ENCODE results near the gene SEMA6C. TPM values are rescaled to one million over a fixed set of nuclear protein-coding genes. Genes with fewer than 3 reads are reported as not detected.
A peak's percentile ranks its signal among the peaks of the same experiment; 100 is the strongest.
"Not testable (repeated sequence)": the region's sequence is repeated elsewhere in the genome, so short reads cannot be mapped to it uniquely, and the experiment has no call there.

SEMA6C gene
- polyA plus RNA-seq, 3 donors = 0.39 to 1.4 (median 0.97) TPM

- peak within 1 kb of the TSS; percentile 95 to 99 (median 96) for H3K27ac Mint-ChIP-seq
- peaks cover 27% of the 10 kb centered on the region for H3K4me1 Mint-ChIP-seq
- H2AFZ ChIP-seq (ENCODE audit: insufficient read depth, low read depth, low read length, poor library complexity, severe bottlenecking) = peak within 1 kb of the TSS; percentile 87
- H3K36me3 ChIP-seq (replicated peaks in 1 of 2; ENCODE audit: control insufficient read depth in 1 of 2, insufficient read depth in 2 of 2, low read length in 2 of 2) = peaks cover 10 to 13% of the 10 kb centered on the region in 2 donors
- peaks cover 0 to 3% (median 0%) of the 10 kb centered on the region in 7 donors for H3K9me3 Mint-ChIP-seq
- DNase-seq = peak; percentile 69 to 80 (median 76)
- peak within 1 kb of the TSS; percentile 100 for H3K4me3 Mint-ChIP-seq
- no peak for TF ChIP-seq CTCF (IDR thresholded peaks at IDR 0.05)
- H3K27ac ChIP-seq (ENCODE audit: low read depth in 1 of 2, low read length in 2 of 2) = peak within 1 kb of the TSS; percentile 75 to 83
- under 1% methylated on average over 35 of the region's 42 CpGs for WGBS (ENCODE audit: insufficient coverage)
- peaks cover 5 to 14% (median 11%) of the 10 kb centered on the region in 3 donors for H3K27me3 Mint-ChIP-seq (ENCODE audit: low read depth in 3 of 3)
- H3K4me2 ChIP-seq (replicated peaks; ENCODE audit: extremely low read depth, low read length, poor library complexity, severe bottlenecking) = peak within 1 kb of the TSS; percentile 83
- peaks cover 18 to 23% of the 10 kb centered on the region in 2 donors for H3K4me1 ChIP-seq (ENCODE audit: control insufficient read depth in 1 of 2, insufficient read depth in 2 of 2, low read length in 2 of 2)
- H3K79me2 ChIP-seq (ENCODE audit: insufficient read depth, low read length) = peaks cover 37% of the 10 kb centered on the region
- no peaks in the 10 kb centered on the region for H4K20me1 ChIP-seq (ENCODE audit: insufficient read depth, low read length)
- no peaks in the 10 kb centered on the region for H3K9me3 ChIP-seq (replicated peaks in 1 of 2; ENCODE audit: control insufficient read depth in 1 of 2, insufficient read depth in 1 of 2, low read length in 2 of 2)
- peaks cover 17% of the 10 kb centered on the region in 2 donors for H3K36me3 Mint-ChIP-seq
- peak within 1 kb of the TSS; percentile 78 for H3K9ac ChIP-seq (ENCODE audit: insufficient read depth, low read length, poor library complexity, severe bottlenecking)
- no peaks in the 10 kb centered on the region for H3K27me3 ChIP-seq (ENCODE audit: control insufficient read depth in 2 of 2, insufficient read depth in 2 of 2, low read length in 2 of 2)
- peak within 1 kb of the TSS; percentile 80 to 98 (median 93) for H3K4me3 ChIP-seq (replicated peaks in 1 of 3; ENCODE audit: low read depth in 2 of 3, low read length in 3 of 3)
- intact Hi-C loops (cut with micrococcal nuclease) = loop anchor here in 1 of 2 donors (5.0 to 10.0 kb wide), 2 partner anchors 157 to 215 kb away; partner anchors contain the start of gene RFX5
These were observed 43.4 kb upstream of the SEMA6C start, which contains the start of gene VPS72 for GRCh38 chr1:151189637-151190445. Gene VPS72 (minus strand): TSS chr1:151190197. CDS start chr1:151190121, 76 bp downstream.

- H3K9me3 ChIP-seq (replicated peaks in 1 of 2; ENCODE audit: control insufficient read depth in 1 of 2, insufficient read depth in 1 of 2, low read length in 2 of 2); H3K27ac ChIP-seq (ENCODE audit: low read depth in 1 of 2, low read length in 2 of 2); H3K9me3 Mint-ChIP-seq; H4K20me1 ChIP-seq (ENCODE audit: insufficient read depth, low read length); H3K27me3 Mint-ChIP-seq (ENCODE audit: low read depth in 3 of 3); H3K27me3 ChIP-seq (ENCODE audit: control insufficient read depth in 2 of 2, insufficient read depth in 2 of 2, low read length in 2 of 2); DNase-seq; H3K27ac Mint-ChIP-seq; H2AFZ ChIP-seq (ENCODE audit: insufficient read depth, low read depth, low read length, poor library complexity, severe bottlenecking): not testable (repeated sequence)
- peak overlapping the region in 1 of 3 experiments; percentile 93 for H3K4me3 ChIP-seq (replicated peaks in 1 of 3; ENCODE audit: low read depth in 2 of 3, low read length in 3 of 3)
- 83% methylated on average over 4 of the region's 8 CpGs for WGBS (ENCODE audit: insufficient coverage)
- H3K4me1 ChIP-seq (ENCODE audit: control insufficient read depth in 1 of 2, insufficient read depth in 2 of 2, low read length in 2 of 2) = peaks cover 18 to 23% of the 10 kb centered on the region in 2 donors
- Mint-ChIP-seq H3K36me3 (peaks cover 27 to 29% of the 10 kb centered on the region in 2 donors), H3K4me3 (peak overlapping the region in 1 of 2 donors; percentile 100), H3K4me1 (peaks cover 27% of the 10 kb centered on the region)
- peaks cover 37% of the 10 kb centered on the region for H3K79me2 ChIP-seq (ENCODE audit: insufficient read depth, low read length)
- intact Hi-C loops (cut with micrococcal nuclease) = loop anchor here in 1 of 2 donors (5.0 kb wide), 1 partner anchor 159 kb away; the partner anchor contains the start of gene RFX5
- H3K9ac ChIP-seq (ENCODE audit: insufficient read depth, low read length, poor library complexity, severe bottlenecking) = peak overlapping the region; percentile 78
- peak overlapping the region; percentile 83 for H3K4me2 ChIP-seq (replicated peaks; ENCODE audit: extremely low read depth, low read length, poor library complexity, severe bottlenecking)
- H3K36me3 ChIP-seq (replicated peaks in 1 of 2; ENCODE audit: control insufficient read depth in 1 of 2, insufficient read depth in 2 of 2, low read length in 2 of 2) = peaks cover 21 to 25% of the 10 kb centered on the region in 2 donors
These were observed 42.2 kb upstream of the SEMA6C start for GRCh38 chr1:151188667-151189066.

Measured in CD14-positive monocyte (primary cell).